ENCODE results near the gene KMT2C.
"Not testable (repeated sequence)": the region's sequence is repeated elsewhere in the genome, so short reads cannot be mapped to it uniquely, and the experiment has no call there.

The KMT2C gene

GRCh38 chr7:152441168-152441567 lies 5.4 kb upstream of the KMT2C start:
- DNase-seq: not testable (repeated sequence)

GRCh38 chr7:152438017-152438416 lies 2.2 kb upstream of the KMT2C start:
- not testable (repeated sequence) for DNase-seq

- DNase-seq: peak in 1 of 3 experiments; percentile 14
Observed at GRCh38 chr7:152436931-152437575, 1.2 kb upstream of the KMT2C start.

- DNase-seq: peak; percentile 97
Observed at GRCh38 chr7:152436111-152436930, 518 bp upstream of the KMT2C start.

DNA sequence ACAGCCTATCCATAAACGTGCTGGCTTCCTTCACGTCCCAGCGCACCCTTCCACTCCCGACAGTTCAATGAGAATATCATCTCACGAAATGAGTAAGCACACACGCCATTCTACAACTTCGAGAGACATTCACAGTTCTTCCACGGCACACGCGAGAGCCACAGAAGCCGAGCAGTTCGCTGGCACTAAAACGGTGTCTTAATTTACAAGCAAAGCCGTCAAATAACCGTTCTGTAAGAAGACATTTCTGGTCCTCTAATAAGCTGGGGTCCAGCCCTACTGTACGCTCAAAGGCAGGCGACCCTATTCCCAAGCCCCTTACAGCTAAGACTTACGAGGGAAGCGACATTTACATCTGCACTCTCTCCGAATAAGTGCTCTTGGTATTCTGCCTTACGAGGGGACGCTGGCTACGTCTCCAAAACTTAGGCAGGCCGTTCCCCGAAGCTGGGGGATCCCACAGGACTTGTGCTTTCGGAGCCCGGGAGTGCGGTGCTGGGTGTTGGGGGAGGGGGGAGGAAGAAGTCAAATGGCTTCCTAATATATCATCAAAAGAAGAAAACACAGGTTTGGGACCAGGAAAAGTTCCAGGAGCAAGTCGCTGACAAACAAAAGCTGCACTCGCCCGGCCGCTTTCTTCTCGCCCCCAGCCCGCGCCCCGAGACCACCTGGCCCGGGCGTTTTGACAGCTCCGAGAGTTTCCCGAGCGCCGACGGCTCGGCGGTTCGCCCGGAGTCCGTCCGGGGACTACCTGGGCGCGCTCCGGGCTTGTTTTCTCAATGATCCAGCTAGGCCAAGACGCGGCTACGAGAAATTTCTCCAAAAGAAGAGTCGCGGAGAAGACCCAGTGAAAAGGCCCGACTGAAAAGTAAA lies 1.1 kb downstream of the KMT2C start:
- DNase-seq: peak; percentile 14 to 73 (median 69)

DNA sequence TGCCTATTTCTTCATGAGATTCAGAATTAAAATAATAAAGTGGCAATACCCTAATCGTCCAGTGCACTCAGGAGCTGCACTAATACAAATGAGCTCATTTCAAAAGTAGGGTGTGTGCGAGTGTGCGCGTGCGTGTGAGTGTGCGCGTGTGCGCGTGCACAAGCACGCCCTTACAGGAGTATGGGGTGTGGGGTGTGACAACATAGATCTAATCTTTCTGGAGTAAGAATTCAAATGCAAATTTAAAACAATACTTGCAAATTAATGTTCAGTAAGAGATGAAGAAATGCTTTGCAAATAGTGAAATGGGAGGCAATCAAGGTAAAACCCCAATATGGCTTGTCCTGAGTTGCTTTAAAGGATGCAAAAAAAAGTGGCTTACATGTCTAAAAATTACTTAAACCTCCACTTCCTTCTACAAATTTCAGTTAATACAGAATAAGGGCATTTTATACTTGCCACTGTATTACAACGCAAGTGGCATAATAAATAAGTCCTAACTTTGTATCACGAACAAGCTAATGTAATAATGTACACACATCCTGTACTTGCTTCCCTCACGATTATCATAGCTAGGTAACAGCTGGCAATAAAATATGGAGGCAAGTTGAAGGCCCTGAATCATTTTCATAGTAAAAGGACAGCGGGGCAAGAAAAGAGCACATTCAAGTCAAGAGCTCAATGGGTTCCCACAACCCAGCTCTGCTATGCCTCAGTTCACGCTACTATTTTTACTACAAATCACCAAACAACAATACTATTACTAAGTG lies 1.9 kb downstream of the KMT2C start:
- not testable (repeated sequence) for DNase-seq

DNA sequence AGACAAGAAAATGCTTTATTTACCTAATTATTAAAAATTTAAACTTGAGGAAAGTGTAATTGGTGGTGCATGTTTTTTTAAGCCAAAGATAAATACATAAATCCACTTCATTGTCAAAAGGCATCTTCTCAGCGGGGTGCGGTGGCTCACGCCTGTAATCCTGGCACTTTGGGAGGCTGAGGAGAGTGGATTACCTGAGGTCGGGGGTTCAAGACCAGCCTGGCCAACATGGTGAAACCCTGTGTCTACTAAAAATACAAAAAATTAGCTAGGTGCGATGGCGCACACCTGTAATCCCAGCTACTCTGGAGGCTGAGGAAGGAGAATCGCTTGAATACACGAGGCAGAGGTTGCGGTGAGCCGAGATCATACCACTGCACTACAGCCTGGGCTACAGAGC lies 3.1 kb downstream of the KMT2C start:
- not testable (repeated sequence) for DNase-seq

DNA sequence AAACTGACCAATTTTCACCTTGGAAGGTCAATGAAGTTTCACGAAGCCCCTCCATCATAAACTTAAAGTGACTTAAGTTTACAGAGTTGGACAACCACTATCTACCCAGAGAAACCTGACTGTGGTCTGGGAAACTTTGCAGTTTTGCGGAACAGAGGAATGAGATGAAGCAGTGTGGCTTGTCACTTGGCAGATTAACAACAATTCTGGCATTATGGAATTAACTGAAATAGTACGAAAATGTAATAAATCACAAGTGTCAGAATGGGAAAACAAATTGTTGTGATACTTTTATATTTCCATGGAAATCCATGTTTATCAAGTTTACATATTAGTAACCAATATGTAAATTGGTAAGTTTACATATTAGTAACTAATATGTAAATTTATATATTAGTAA lies 4.9 kb downstream of the KMT2C start:
- no peak for DNase-seq

DNA sequence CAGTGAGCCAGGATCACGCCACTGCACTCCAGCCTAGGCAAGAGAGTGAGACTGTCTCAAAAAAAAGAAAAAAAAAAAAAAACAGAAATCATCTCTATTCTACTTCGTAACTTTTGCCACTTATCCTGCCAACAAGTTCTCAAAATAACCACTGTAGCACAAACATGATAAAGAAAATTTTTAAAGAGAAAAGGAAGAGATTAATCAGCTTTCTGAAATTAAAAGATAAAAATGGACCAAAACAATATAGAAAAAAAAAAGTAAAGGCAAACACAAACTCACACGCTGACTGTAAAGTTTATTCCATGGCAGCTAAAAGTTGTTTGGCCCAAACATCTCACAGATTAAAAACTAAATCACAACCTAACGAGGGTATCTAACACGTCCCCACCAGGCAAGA lies 5.7 kb downstream of the KMT2C start:
- not testable (repeated sequence) for DNase-seq

DNA sequence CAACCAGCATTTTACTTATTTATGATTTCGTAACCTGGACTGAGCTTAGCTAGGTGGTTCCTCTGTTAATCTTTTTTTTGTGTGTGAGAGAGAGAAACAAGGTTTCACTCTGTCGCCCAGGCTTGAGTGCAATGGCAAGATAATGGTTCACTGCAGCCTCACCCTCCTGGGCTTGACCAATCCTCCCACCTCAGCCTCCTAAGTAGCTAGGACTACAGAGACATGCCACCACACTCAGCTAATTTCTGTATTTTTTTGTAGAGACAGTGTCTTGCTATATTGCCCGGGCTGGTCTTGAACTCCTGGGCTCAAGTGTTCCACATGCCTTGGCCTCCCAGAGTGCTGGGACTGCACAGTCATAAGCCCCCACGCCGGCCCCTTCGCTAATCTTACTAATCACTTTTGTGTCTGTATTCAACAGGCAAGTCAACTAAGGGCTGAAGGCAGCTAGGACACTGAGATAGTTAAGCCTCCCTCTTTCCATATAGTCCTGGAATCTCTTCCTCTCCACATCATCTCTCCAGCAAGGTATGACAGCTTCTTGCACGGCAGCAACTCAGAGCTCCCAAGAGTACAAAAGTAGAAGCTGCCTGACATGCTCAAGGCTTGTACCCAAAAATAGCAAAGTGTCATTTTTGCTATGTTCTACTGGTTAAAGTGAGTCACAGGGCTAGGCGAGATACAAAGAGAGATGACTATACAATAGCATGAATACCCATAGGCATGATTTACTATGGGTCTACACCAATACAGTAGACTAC lies 11.3 kb downstream of the KMT2C start:
- DNase-seq: no peak

- DNase-seq: no peak
Observed at GRCh38 chr7:152423991-152424347, 11.8 kb downstream of the KMT2C start.

- not testable (repeated sequence) for DNase-seq
Observed at GRCh38 chr7:152423171-152423570, 12.6 kb downstream of the KMT2C start.

DNA sequence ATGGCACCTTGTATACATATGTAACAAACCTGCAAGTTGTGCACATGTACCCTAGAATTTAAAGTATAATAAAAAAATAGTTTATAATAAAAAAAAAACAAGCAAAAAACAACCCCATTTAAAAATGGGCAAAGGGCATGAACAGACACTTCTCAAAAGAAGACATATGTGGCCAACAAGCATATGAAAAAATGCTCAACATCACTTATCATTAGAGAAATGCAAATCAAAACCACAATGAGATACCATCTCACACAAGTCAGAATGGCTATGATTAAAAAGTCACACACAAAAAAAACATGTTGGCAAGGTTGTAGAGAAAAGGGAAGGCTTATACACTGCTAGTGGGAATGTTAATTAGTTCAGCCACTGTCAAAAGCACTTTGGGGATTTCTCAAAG lies 14.9 kb downstream of the KMT2C start:
- not testable (repeated sequence) for DNase-seq

- DNase-seq: no peak
Observed at GRCh38 chr7:152419473-152420429, 16.1 kb downstream of the KMT2C start.

- no peak for DNase-seq
Observed at GRCh38 chr7:152414779-152415178, 21.0 kb downstream of the KMT2C start.

GRCh38 chr7:152411389-152411788 lies 24.4 kb downstream of the KMT2C start:
- no peak for DNase-seq

DNA sequence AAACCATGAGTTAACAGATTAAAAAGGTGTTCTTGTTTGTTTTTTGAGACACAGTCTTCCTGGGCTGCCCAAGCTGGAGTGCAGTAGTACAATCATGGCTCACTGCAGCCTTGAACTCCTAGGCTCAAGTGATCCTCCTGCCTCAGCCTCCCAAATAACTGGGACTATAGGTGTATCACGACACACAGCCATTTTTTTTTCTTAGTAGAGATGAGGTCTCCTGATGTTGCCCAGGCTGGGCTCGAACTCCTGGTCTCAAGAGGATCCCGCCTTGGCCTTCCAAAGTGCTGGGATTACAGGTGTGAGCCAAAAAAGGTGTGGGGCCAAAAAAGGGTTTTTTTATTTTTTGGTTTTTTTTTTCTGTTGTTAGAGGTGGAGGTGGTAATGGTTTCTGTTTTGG lies 29.3 kb downstream of the KMT2C start:
- no peak for DNase-seq

DNA sequence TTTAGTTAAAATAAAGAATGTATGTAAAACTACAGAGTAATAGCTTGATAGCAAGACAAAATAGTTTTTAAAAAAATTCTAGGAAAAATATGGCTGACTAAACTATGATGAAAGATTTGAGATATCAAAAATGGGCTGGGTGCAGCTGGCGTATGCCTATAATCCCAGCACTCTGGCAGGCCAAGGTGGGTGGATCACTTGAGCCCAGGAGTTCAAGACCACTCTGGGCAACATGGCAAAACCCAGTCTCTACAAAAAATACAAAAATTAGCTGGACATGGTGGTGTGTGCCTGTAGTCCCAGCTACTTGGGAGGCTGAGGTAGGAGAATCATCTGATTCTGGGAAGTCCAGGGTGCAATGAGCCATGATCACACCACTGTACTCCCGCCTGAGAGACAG lies 29.8 kb downstream of the KMT2C start:
- DNase-seq: not testable (repeated sequence)

GRCh38 chr7:152403726-152404125 lies 32.1 kb downstream of the KMT2C start:
- no peak for DNase-seq

- DNase-seq: no peak
Observed at GRCh38 chr7:152402384-152403250, 33.2 kb downstream of the KMT2C start.

Data from NCI-H1417 (cell line).